CD4-positive, alpha-beta T cell (primary cell): ENCODE measurements around the gene CCDC60. TPM values are rescaled to one million over a fixed set of nuclear protein-coding genes. Genes with fewer than 3 reads are reported as not detected.

Experiments
- ATAC-seq: fragments of 200-7000 bp; cut with Tn5 transposase; one replicate; pipeline ENCODE4 v1.10.0; 2022; ENCODE audit warnings: mild to moderate bottlenecking; ENCODE audit not compliant: poor library complexity
- CTCF ChIA-PET: fragments of 350-600 bp; sonication (Branson Sonifier 250); formaldehyde crosslinking; loops from one replicate; lab custom pipeline; 2021; ENCODE audit warnings: antibody characterized with exemption, inconsistent platforms; lab: Charles Lee
- POLR2A ChIA-PET: fragments of 350-600 bp; sonication (Branson Sonifier 250); formaldehyde crosslinking; loops from one replicate; lab custom pipeline; 2021; ENCODE audit warnings: antibody characterized with exemption, inconsistent platforms; lab: Charles Lee
- DNase-seq, 14 experiments: peaks; one replicate each; pipeline ENCODE4 v3.0.0-alpha.2; 2013 to 2020; ENCODE audit warnings: mixed read lengths in 2 of 14
- H3K27ac ChIP-seq, 2 donors: one replicate each; pipeline versions ENCODE4 v1.5.1 to v1.7.0; 2013; ENCODE audit warnings: low read length in 2 of 2, low read depth in 1 of 2, mild to moderate bottlenecking in 1 of 2
- H3K27me3 ChIP-seq, 2 experiments: 1 replicate in 1 of 2; 2 replicates in 1 of 2; pipeline versions ENCODE4 v1.6.1 to v1.7.0; 2013; ENCODE audit warnings: low read length in 2 of 2, control low read depth in 1 of 2, mild to moderate bottlenecking in 1 of 2, moderate library complexity in 1 of 2; ENCODE audit not compliant: insufficient read depth in 2 of 2, control insufficient read depth in 1 of 2
- H3K36me3 ChIP-seq: one replicate; pipeline ENCODE4 v1.6.1; 2013; ENCODE audit warnings: low read length, control low read depth; ENCODE audit not compliant: insufficient read depth
- H3K4me1 ChIP-seq: one replicate; pipeline ENCODE4 v1.6.1; 2013; ENCODE audit warnings: low read length, control low read depth; ENCODE audit not compliant: insufficient read depth
- H3K4me3 ChIP-seq: one replicate; pipeline ENCODE4 v1.5.1; 2013; ENCODE audit warnings: mild to moderate bottlenecking, low read length, moderate library complexity
- H3K9me3 ChIP-seq, 2 experiments: 1 replicate in 1 of 2; 2 replicates in 1 of 2; pipeline versions ENCODE4 v1.6.1 to v1.7.0; 2013; ENCODE audit warnings: low read length in 2 of 2, mild to moderate bottlenecking in 2 of 2, control low read depth in 1 of 2, moderate library complexity in 1 of 2; ENCODE audit not compliant: control insufficient read depth in 1 of 2, insufficient read depth in 1 of 2
- H3K27ac Mint-ChIP-seq: one replicate; pipeline ENCODE4 v1.8.0; 2020; ENCODE audit warnings: mixed read lengths
- H3K27me3 Mint-ChIP-seq: one replicate; pipeline ENCODE4 v1.8.0; 2021; ENCODE audit warnings: mixed read lengths
- H3K36me3 Mint-ChIP-seq: one replicate; pipeline ENCODE4 v1.8.0; 2021; ENCODE audit warnings: low read depth, mixed read lengths
- H3K4me1 Mint-ChIP-seq: one replicate; pipeline ENCODE4 v1.8.0; 2021; ENCODE audit warnings: low read depth, mixed read lengths
- H3K4me3 Mint-ChIP-seq: one replicate; pipeline ENCODE4 v1.8.0; 2020; ENCODE audit warnings: mild to moderate bottlenecking, mixed read lengths
- H3K9me3 Mint-ChIP-seq: one replicate; pipeline ENCODE4 v1.8.0; 2020; ENCODE audit warnings: mixed read lengths
- intact Hi-C, 2 experiments: fragments of 100-400 bp; cut with DNase I in 1 of 2; cut with micrococcal nuclease in 1 of 2; formaldehyde crosslinking; loops; one replicate each; pipeline versions ENCODE4 v1.15.1 to v1.9.0; 2023 to 2025; cut with DNase I, micrococcal nuclease
- total RNA-seq, 174 experiments: library from RNA in 2 of 174; stranded (reverse) in 2 of 174; gene quantifications; one replicate each; pipeline ENCODE4 v1.2.3 and lab custom pipeline; 2021 to 2026
- TF ChIP-seq, protein P1 (sequence below): fragments of 200-600 bp; IDR thresholded peaks from one replicate; pipeline ENCODE4 v1.8.0; 2022; ENCODE audit warnings: antibody characterized with exemption, mild to moderate bottlenecking

Gene CCDC60
- total RNA-seq, 2 experiments from 2014 or later, result not detected

DNA sequence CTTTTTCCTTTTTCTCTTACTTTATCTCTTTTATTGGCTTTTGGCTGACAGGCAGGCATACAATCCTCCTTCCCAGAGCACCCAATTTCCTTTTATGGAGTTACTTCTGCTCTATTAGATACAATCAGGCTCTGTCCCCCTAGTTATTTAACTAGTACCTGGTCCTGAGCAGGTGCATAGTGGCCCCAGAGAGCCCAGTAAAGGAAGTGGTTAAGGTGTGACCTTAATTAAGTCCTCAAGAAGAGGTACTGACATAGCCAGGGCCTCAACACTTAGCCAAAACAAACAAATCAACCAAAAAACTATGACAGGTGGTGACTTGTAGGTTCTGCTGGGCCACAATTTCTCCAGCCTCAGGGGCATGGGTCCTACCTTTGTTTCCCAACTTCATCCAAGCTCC is 82.9 kb downstream of the CCDC60 start:
- ChIA-PET CTCF (no interaction called here), POLR2A (no interaction called here)
- H3K36me3 ChIP-seq, result no peaks in the 10 kb centered on the region
- H3K27me3 ChIP-seq, result peaks cover 2 to 5% of the 10 kb centered on the region in 2 experiments
- intact Hi-C loops, result no loop called here
- ATAC-seq (no peak), DNase-seq (no peak)
- no peaks in the 10 kb centered on the region for H3K4me1 ChIP-seq
- TF ChIP-seq, protein P1, sequence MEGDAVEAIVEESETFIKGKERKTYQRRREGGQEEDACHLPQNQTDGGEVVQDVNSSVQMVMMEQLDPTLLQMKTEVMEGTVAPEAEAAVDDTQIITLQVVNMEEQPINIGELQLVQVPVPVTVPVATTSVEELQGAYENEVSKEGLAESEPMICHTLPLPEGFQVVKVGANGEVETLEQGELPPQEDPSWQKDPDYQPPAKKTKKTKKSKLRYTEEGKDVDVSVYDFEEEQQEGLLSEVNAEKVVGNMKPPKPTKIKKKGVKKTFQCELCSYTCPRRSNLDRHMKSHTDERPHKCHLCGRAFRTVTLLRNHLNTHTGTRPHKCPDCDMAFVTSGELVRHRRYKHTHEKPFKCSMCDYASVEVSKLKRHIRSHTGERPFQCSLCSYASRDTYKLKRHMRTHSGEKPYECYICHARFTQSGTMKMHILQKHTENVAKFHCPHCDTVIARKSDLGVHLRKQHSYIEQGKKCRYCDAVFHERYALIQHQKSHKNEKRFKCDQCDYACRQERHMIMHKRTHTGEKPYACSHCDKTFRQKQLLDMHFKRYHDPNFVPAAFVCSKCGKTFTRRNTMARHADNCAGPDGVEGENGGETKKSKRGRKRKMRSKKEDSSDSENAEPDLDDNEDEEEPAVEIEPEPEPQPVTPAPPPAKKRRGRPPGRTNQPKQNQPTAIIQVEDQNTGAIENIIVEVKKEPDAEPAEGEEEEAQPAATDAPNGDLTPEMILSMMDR, result no peak
- Mint-ChIP-seq H3K27ac (no peak overlapping the region), H3K4me3 (no peak overlapping the region), H3K9me3 (peaks cover 5% of the 10 kb centered on the region), H3K36me3 (no peaks in the 10 kb centered on the region), H3K4me1 (no peaks in the 10 kb centered on the region), H3K27me3 (peaks cover 67% of the 10 kb centered on the region)
- no peak overlapping the region for H3K4me3 ChIP-seq
- peaks cover 0 to 3% of the 10 kb centered on the region in 2 experiments for H3K9me3 ChIP-seq
- H3K27ac ChIP-seq, result no peak overlapping the region

GRCh38 chr12:119419381-119419780 is 84.9 kb downstream of the CCDC60 start:
- H3K36me3 ChIP-seq, result no peaks in the 10 kb centered on the region
- ChIA-PET POLR2A (no interaction called here), CTCF (no interaction called here)
- no peaks in the 10 kb centered on the region for H3K4me1 ChIP-seq
- H3K27me3 Mint-ChIP-seq, result peaks cover 57% of the 10 kb centered on the region
- peaks cover 5% of the 10 kb centered on the region for H3K9me3 Mint-ChIP-seq
- TF ChIP-seq, protein P1, result no peak
- H3K27me3 ChIP-seq, result peaks cover 0 to 2% of the 10 kb centered on the region in 2 experiments
- H3K4me3 Mint-ChIP-seq, result no peak overlapping the region
- no peak overlapping the region for H3K4me3 ChIP-seq
- H3K27ac ChIP-seq, result no peak overlapping the region
- no peak for DNase-seq
- ATAC-seq, result no peak
- no peaks in the 10 kb centered on the region for H3K4me1 Mint-ChIP-seq
- H3K9me3 ChIP-seq, result no peaks in the 10 kb centered on the region
- no peak overlapping the region for H3K27ac Mint-ChIP-seq
- intact Hi-C loops, result no loop called here
- H3K36me3 Mint-ChIP-seq, result no peaks in the 10 kb centered on the region

- intact Hi-C loops, result no loop called here
- Histone ChIP-seq H3K4me3 (no peak overlapping the region), H3K4me1 (no peaks in the 10 kb centered on the region), H3K27me3 (no peaks in the 10 kb centered on the region), H3K9me3 (no peaks in the 10 kb centered on the region), H3K27ac (no peak overlapping the region), H3K36me3 (no peaks in the 10 kb centered on the region)
- TF ChIP-seq, protein P1, result no peak
- Mint-ChIP-seq H3K36me3 (no peaks in the 10 kb centered on the region), H3K4me3 (no peak overlapping the region), H3K27ac (no peak overlapping the region), H3K27me3 (peaks cover 45% of the 10 kb centered on the region), H3K4me1 (no peaks in the 10 kb centered on the region), H3K9me3 (peaks cover 5% of the 10 kb centered on the region)
- ATAC-seq, result no peak
- ChIA-PET CTCF (no interaction called here), POLR2A (no interaction called here)
- DNase-seq, result no peak
Measured at GRCh38 chr12:119423285-119423684, 88.8 kb downstream of the CCDC60 start.
